Measurements from ENCODE around the gene GLTP. TPM values are rescaled to one million over a fixed set of nuclear protein-coding genes. Genes with fewer than 3 reads are reported as not detected.

The GLTP gene
- total RNA-seq, 1 experiment from 2014 or later: 15.5 TPM

DNA sequence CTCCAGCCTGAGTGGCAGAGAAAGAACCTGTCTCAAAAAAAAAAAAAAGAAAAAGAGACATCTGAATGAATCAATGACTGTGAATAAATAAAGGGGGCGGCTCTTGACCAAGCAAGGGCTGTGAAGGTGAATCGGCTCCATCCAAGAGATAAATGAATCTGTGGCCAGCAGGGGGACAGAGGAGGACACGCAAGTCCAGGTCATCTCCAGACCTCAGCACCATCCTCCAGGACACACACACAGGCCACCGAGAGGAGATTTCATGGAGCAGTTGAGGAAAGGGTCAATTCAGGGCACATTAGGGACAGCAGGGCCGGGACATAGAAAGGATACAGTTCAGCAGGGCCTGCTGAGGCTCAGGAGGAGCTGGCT, 68.7 kb downstream of the GLTP start:
- Histone ChIP-seq H2BK15ac (ENCODE audit: low read depth, low read length) (no peak overlapping the region), H4K5ac (ENCODE audit: insufficient read length, low read depth, low read length) (no peak overlapping the region), H3T11ph (ENCODE audit: low read length) (no peak overlapping the region), H3K23me2 (ENCODE audit: insufficient read length, low read depth, low read length, poor library complexity, severe bottlenecking) (no peaks in the 10 kb centered on the region), H3K4ac (ENCODE audit: low read depth, low read length) (no peak overlapping the region), H2BK5ac (ENCODE audit: insufficient read length, low read length) (no peak overlapping the region), H4K91ac (ENCODE audit: insufficient read length, low read depth, low read length) (no peak overlapping the region), H3K79me2 (ENCODE audit: insufficient read depth, low read length) (no peaks in the 10 kb centered on the region), H4K8ac (replicated peaks; ENCODE audit: insufficient read length, low read depth, low read length) (no peak overlapping the region), H3K4me1 (ENCODE audit: insufficient read depth, low read length) (no peaks in the 10 kb centered on the region), H3K27me3 (ENCODE audit: insufficient read depth, low read length) (no peaks in the 10 kb centered on the region), H4K20me1 (ENCODE audit: control insufficient read depth, insufficient read depth, insufficient read length) (no peaks in the 10 kb centered on the region), H3K27ac (ENCODE audit: insufficient read length, low read depth, low read length) (no peak overlapping the region), H3K79me1 (ENCODE audit: insufficient read depth, low read depth, low read length, poor library complexity, severe bottlenecking) (no peaks in the 10 kb centered on the region), H2AK5ac (ENCODE audit: insufficient read length, low read length) (no peak overlapping the region), H3K23ac (ENCODE audit: insufficient read length, low read depth, low read length) (no peak overlapping the region), H2BK120ac (ENCODE audit: low read depth, low read length, poor library complexity, severe bottlenecking) (no peak overlapping the region), H3K9ac (ENCODE audit: extremely low read depth, insufficient read length, low read length) (no peak overlapping the region), H3K14ac (ENCODE audit: insufficient read depth, low read length) (no peak overlapping the region), H3K56ac (ENCODE audit: insufficient read length, low read depth, low read length) (no peak overlapping the region), H2AFZ (ENCODE audit: low read length) (no peak overlapping the region), H3K18ac (ENCODE audit: insufficient read length, low read depth, low read length) (no peak overlapping the region), H3K9me3 (ENCODE audit: control insufficient read depth, low read depth, low read length) (no peaks in the 10 kb centered on the region), H2BK12ac (ENCODE audit: insufficient read length, low read depth, low read length) (no peak overlapping the region), H2BK20ac (ENCODE audit: low read depth, low read length, poor library complexity, severe bottlenecking) (no peak overlapping the region), H3K4me2 (ENCODE audit: insufficient read depth, insufficient read length, low read length) (no peak overlapping the region)
- TF ChIP-seq, protein P1, sequence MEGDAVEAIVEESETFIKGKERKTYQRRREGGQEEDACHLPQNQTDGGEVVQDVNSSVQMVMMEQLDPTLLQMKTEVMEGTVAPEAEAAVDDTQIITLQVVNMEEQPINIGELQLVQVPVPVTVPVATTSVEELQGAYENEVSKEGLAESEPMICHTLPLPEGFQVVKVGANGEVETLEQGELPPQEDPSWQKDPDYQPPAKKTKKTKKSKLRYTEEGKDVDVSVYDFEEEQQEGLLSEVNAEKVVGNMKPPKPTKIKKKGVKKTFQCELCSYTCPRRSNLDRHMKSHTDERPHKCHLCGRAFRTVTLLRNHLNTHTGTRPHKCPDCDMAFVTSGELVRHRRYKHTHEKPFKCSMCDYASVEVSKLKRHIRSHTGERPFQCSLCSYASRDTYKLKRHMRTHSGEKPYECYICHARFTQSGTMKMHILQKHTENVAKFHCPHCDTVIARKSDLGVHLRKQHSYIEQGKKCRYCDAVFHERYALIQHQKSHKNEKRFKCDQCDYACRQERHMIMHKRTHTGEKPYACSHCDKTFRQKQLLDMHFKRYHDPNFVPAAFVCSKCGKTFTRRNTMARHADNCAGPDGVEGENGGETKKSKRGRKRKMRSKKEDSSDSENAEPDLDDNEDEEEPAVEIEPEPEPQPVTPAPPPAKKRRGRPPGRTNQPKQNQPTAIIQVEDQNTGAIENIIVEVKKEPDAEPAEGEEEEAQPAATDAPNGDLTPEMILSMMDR (conservative IDR thresholded peaks at IDR 0.05): peak; percentile 31; the same call in 2 of the 3 replicates
- Mint-ChIP-seq H3K4me3 (no peak overlapping the region), H3K36me3 (ENCODE audit: insufficient read depth in 1 of 3, low read depth in 3 of 3) (peaks cover 0 to 2% (median 0%) of the 10 kb centered on the region in 3 experiments; a peak in 2 of 7 replicates), H3K9me3 (no peaks in the 10 kb centered on the region), H3K27ac (no peak overlapping the region), H3K27me3 (ENCODE audit: low read depth) (no peaks in the 10 kb centered on the region), H3K4me1 (peaks cover 4 to 7% of the 10 kb centered on the region in 2 experiments; a peak in 3 of 4 replicates)
- no peak for DNase-seq
- no CpG with 5 or more reads among the region's 5 CpGs for WGBS (ENCODE audit: extremely low coverage, insufficient read length, low lambda C conversion rate)

All from H9 (cell line).